H9 (cell line): ENCODE results near the gene DAPK2. TPM values are rescaled to one million over a fixed set of nuclear protein-coding genes. Genes with fewer than 3 reads are reported as not detected.

ENCODE experiments used
- DNase-seq: peaks from one replicate; pipeline ENCODE4 v3.0.0-alpha.2; 2017
- H2AFZ ChIP-seq: one replicate; pipeline ENCODE4 v1.6.1; 2013; ENCODE audit warnings: mild to moderate bottlenecking, low read length, control low read depth, moderate library complexity
- H2AK5ac ChIP-seq: 2 replicates; pipeline ENCODE4 v1.6.1; 2013; ENCODE audit warnings: low read length, control low read depth, mixed read lengths; ENCODE audit not compliant: insufficient read length
- H2BK120ac ChIP-seq: one replicate; pipeline ENCODE4 v1.6.1; 2013; ENCODE audit warnings: low read depth, mild to moderate bottlenecking, low read length, control low read depth, inconsistent platforms; ENCODE audit not compliant: poor library complexity, severe bottlenecking
- H2BK12ac ChIP-seq: 2 replicates; pipeline ENCODE4 v1.6.1; 2013; ENCODE audit warnings: low read length, control low read depth, mixed read lengths, low read depth; ENCODE audit not compliant: insufficient read length
- H2BK15ac ChIP-seq: 2 replicates; pipeline ENCODE4 v1.6.1; 2013; ENCODE audit warnings: low read depth, low read length, control low read depth
- H2BK20ac ChIP-seq: one replicate; pipeline ENCODE4 v1.6.1; 2013; ENCODE audit warnings: low read depth, mild to moderate bottlenecking, low read length, control low read depth, inconsistent platforms; ENCODE audit not compliant: poor library complexity, severe bottlenecking
- H2BK5ac ChIP-seq: 2 replicates; pipeline ENCODE4 v1.6.1; 2013; ENCODE audit warnings: low read length, control low read depth, mixed read lengths; ENCODE audit not compliant: insufficient read length
- H3K14ac ChIP-seq: 2 replicates; pipeline ENCODE4 v1.6.1; 2013; ENCODE audit warnings: low read length, control low read depth; ENCODE audit not compliant: insufficient read depth
- H3K18ac ChIP-seq: 2 replicates; pipeline ENCODE4 v1.6.1; 2013; ENCODE audit warnings: low read depth, mild to moderate bottlenecking, mixed read lengths, low read length, control low read depth; ENCODE audit not compliant: insufficient read length
- H3K23ac ChIP-seq: 2 replicates; pipeline ENCODE4 v1.6.1; 2013; ENCODE audit warnings: low read length, control low read depth, mixed read lengths, low read depth; ENCODE audit not compliant: insufficient read length
- H3K23me2 ChIP-seq: 2 replicates; pipeline ENCODE4 v1.6.1; 2013; ENCODE audit warnings: low read depth, mild to moderate bottlenecking, mixed read lengths, low read length, control low read depth; ENCODE audit not compliant: insufficient read length, poor library complexity, severe bottlenecking
- H3K27ac ChIP-seq: 2 replicates; pipeline ENCODE4 v1.5.1; 2013; ENCODE audit warnings: low read length, control low read depth, mixed read lengths, low read depth; ENCODE audit not compliant: insufficient read length
- H3K27me3 ChIP-seq: 2 replicates; pipeline ENCODE4 v1.6.1; 2013; ENCODE audit warnings: low read length, control low read depth, inconsistent platforms; ENCODE audit not compliant: insufficient read depth
- H3K4ac ChIP-seq: 2 replicates; pipeline ENCODE4 v1.6.1; 2013; ENCODE audit warnings: low read depth, mild to moderate bottlenecking, control low read depth, inconsistent platforms, low read length, moderate library complexity
- H3K4me1 ChIP-seq: 2 replicates; pipeline ENCODE4 v1.6.1; 2013; ENCODE audit warnings: low read length, control low read depth, inconsistent platforms; ENCODE audit not compliant: insufficient read depth
- H3K4me2 ChIP-seq: 2 replicates; pipeline ENCODE4 v1.6.1; 2013; ENCODE audit warnings: low read length, control low read depth, mixed read lengths; ENCODE audit not compliant: insufficient read length, insufficient read depth
- H3K56ac ChIP-seq: 2 replicates; pipeline ENCODE4 v1.6.1; 2013; ENCODE audit warnings: low read depth, mild to moderate bottlenecking, mixed read lengths, low read length, control low read depth; ENCODE audit not compliant: insufficient read length
- H3K79me1 ChIP-seq: 2 replicates; pipeline ENCODE4 v1.6.1; 2013; ENCODE audit warnings: low read depth, mild to moderate bottlenecking, moderate library complexity, low read length, control low read depth, inconsistent platforms; ENCODE audit not compliant: insufficient read depth, poor library complexity, severe bottlenecking
- H3K79me2 ChIP-seq: 2 replicates; pipeline ENCODE4 v1.6.1; 2013; ENCODE audit warnings: low read length, control low read depth, inconsistent platforms; ENCODE audit not compliant: insufficient read depth
- H3K9ac ChIP-seq: 2 replicates; pipeline ENCODE4 v1.6.1; 2013; ENCODE audit warnings: low read length, control low read depth, mixed read lengths; ENCODE audit not compliant: insufficient read length; ENCODE audit errors: extremely low read depth
- H3K9me3 ChIP-seq: one replicate; pipeline ENCODE4 v1.6.1; 2013; ENCODE audit warnings: low read depth, low read length, inconsistent platforms; ENCODE audit not compliant: control insufficient read depth
- H3T11ph ChIP-seq: one replicate; pipeline ENCODE4 v1.6.1; 2013; ENCODE audit warnings: mild to moderate bottlenecking, low read length, control low read depth, inconsistent platforms
- H4K20me1 ChIP-seq: one replicate; pipeline ENCODE4 v1.6.1; 2013; ENCODE audit not compliant: control insufficient read depth, insufficient read length, insufficient read depth
- H4K5ac ChIP-seq: 2 replicates; pipeline ENCODE4 v1.6.1; 2013; ENCODE audit warnings: low read depth, mild to moderate bottlenecking, mixed read lengths, low read length, control low read depth; ENCODE audit not compliant: insufficient read length
- H4K8ac ChIP-seq: replicated peaks from 2 replicates; pipeline ENCODE4 v1.6.1; 2013; ENCODE audit warnings: low read length, control low read depth, mixed read lengths, low read depth; ENCODE audit not compliant: insufficient read length
- H4K91ac ChIP-seq: 2 replicates; pipeline ENCODE4 v1.6.1; 2013; ENCODE audit warnings: low read depth, mild to moderate bottlenecking, moderate library complexity, mixed read lengths, low read length, control low read depth; ENCODE audit not compliant: insufficient read length
- H3K27ac Mint-ChIP-seq, 3 experiments: 2 replicates in 2 of 3; 3 replicates in 1 of 3; pipeline ENCODE4 v1.8.0; 2020 to 2021; ENCODE audit warnings: mixed read lengths in 3 of 3, mild to moderate bottlenecking in 1 of 3, moderate library complexity in 1 of 3
- H3K27me3 Mint-ChIP-seq: 2 replicates; pipeline ENCODE4 v1.8.0; 2021; ENCODE audit warnings: low read depth, mild to moderate bottlenecking, moderate library complexity, mixed read lengths
- H3K36me3 Mint-ChIP-seq, 3 experiments: 2 replicates in 2 of 3; 3 replicates in 1 of 3; pipeline ENCODE4 v1.8.0; 2020 to 2021; ENCODE audit warnings: low read depth in 3 of 3, mixed read lengths in 3 of 3; ENCODE audit not compliant: insufficient read depth in 1 of 3
- H3K4me1 Mint-ChIP-seq, 2 experiments: 2 replicates each; pipeline ENCODE4 v1.8.0; 2020; ENCODE audit warnings: mixed read lengths in 2 of 2
- H3K4me3 Mint-ChIP-seq, 2 experiments: 2 replicates in 1 of 2; 3 replicates in 1 of 2; pipeline ENCODE4 v1.8.0; 2020 to 2021; ENCODE audit warnings: mild to moderate bottlenecking in 2 of 2, mixed read lengths in 2 of 2, moderate library complexity in 1 of 2
- H3K9me3 Mint-ChIP-seq, 2 experiments: 2 replicates in 1 of 2; 3 replicates in 1 of 2; pipeline ENCODE4 v1.8.0; 2020; ENCODE audit warnings: mild to moderate bottlenecking in 2 of 2, mixed read lengths in 2 of 2, moderate library complexity in 1 of 2
- CTCF ChIP-seq: fragments of 200-600 bp; sonication (generic); conservative IDR thresholded peaks from 3 replicates; pipeline ENCODE4 v1.8.0; 2021; ENCODE audit warnings: antibody characterized with exemption, mild to moderate bottlenecking
- WGBS: extraction: QIAGEN DNeasy Blood & Tissue Kit; methylation state at CpG from one replicate; pipeline ENCODE4 v1.1.7; 2013; ENCODE audit warnings: missing lambda C conversion rate, low lambda C conversion rate, mixed read lengths; ENCODE audit not compliant: insufficient read length; ENCODE audit errors: extremely low coverage; 5-methylcytosine and 5-hydroxymethylcytosine counted together
- total RNA-seq: library from RNA; stranded (reverse); gene quantifications from 2 replicates; pipeline ENCODE4 v1.2.1, GENCODE V29; 2021

DAPK2 gene
- total RNA-seq, 1 experiment from 2014 or later: 3.5 TPM

- Histone ChIP-seq H3K56ac (no peak overlapping the region), H3K4ac (no peak overlapping the region), H2BK120ac (no peak overlapping the region), H3K27ac (no peak overlapping the region), H3K27me3 (no peaks in the 10 kb centered on the region), H2BK12ac (no peak overlapping the region), H3K23ac (no peak overlapping the region), H3K9ac (no peak overlapping the region), H4K8ac (no peak overlapping the region), H4K91ac (no peak overlapping the region), H2AK5ac (no peak overlapping the region), H2BK5ac (no peak overlapping the region), H2BK20ac (no peak overlapping the region), H2BK15ac (no peak overlapping the region), H3T11ph (no peak overlapping the region), H3K9me3 (no peaks in the 10 kb centered on the region), H4K5ac (no peak overlapping the region), H3K23me2 (no peaks in the 10 kb centered on the region), H3K79me2 (no peaks in the 10 kb centered on the region), H2AFZ (no peak overlapping the region), H3K79me1 (no peaks in the 10 kb centered on the region), H3K14ac (no peak overlapping the region), H3K18ac (no peak overlapping the region), H4K20me1 (no peaks in the 10 kb centered on the region), H3K4me1 (no peaks in the 10 kb centered on the region), H3K4me2 (no peak overlapping the region)
- DNase-seq: no peak
- WGBS: no CpG with 5 or more reads among the region's 3 CpGs
- Mint-ChIP-seq H3K36me3 (no peaks in the 10 kb centered on the region), H3K27ac (no peak overlapping the region; a peak in 1 of 7 replicates), H3K27me3 (no peaks in the 10 kb centered on the region; the same call in none of the 2 replicates), H3K4me3 (no peak overlapping the region), H3K9me3 (no peaks in the 10 kb centered on the region), H3K4me1 (peaks cover 0 to 5% of the 10 kb centered on the region in 2 experiments; a peak in 1 of 4 replicates)
- no peak for TF ChIP-seq CTCF
These were observed 182.1 kb downstream of the DAPK2 start for GRCh38 chr15:63864186-63864585.
